SHP77 (cell line): ENCODE data around the gene DCST2.
A peak's percentile ranks its signal among the peaks of the same experiment; 100 is the strongest.

ENCODE experiments used
- DNase-seq, 2 experiments: peaks; one replicate each; lab custom pipeline; 2025; lab: John Stamatoyannopoulos, UW

DCST2 gene

DNA sequence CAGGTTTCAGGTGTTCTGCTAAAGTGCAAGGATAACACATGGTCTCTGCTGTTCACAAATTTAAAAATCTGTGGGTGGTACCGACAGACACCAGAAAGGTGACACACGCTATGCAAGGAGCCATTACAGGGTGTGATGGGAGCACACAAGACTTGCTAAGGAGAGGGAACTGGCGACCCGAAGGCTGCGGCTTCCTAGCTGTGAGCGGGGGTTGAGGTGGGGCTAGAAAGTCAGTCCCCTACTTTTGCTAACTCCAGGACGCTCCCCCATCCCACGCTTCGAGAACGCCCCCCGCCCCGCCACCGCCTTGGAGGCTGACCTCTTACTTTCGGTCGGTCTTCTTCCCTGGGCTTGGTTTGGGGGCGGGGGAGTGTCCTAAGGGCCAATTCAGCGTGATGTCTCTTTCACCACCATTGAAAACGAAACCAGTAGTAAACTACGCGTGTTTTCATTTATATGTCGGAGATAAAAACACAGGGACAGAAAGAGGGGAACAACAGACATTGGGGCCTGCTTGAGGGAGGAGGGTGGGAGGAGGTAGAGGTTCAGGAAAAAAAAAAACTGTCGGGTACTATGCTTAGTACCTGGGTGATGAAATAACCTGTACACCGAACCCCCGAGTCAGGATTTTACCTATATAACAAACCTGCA is 58.0 kb downstream of the DCST2 start:
- peak in 1 of 2 experiments; percentile 44 for DNase-seq

- DNase-seq = peak; percentile 99
Measured at GRCh38 chr1:154974808-154975408, 58.7 kb downstream of the DCST2 start.

DNA sequence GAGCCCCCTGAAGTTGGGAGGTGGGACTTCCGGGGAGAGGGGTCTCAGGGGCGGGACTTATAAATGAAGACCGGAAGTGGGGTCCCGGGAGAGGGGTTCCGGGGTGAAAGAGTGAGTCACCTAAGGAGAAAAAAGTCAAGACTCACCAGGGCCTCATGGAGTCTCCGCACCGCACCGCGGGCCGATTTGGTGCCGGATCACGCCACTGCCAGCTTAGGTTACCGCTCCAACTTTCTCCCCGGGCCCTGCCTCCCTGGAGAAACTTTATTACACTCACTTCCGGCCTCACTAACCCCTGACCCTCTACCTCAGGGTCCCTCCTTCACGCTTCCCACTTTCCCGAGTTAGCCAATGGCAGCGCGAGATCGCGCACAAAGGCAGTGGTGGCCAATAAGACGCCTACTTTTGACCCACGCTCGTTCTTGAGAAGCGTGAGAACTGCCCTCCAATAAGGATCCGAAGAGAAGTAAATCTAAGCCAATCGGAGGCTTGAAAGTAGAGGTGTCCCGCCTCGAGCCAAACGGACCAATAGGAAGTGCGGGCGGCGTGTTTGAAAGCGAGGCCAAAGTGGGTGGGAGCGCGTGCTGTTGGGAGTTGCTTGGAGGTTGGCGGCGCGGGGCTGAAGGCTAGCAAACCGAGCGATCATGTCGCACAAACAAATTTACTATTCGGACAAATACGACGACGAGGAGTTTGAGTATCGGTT is 59.3 kb downstream of the DCST2 start, which contains the start of gene CKS1B:
Gene CKS1B, plus strand, starts transcription at position 580 of the 706 bp plus-strand sequence. Its CDS starts 65 bp downstream, at position 645.
- DNase-seq = peak; percentile 100

GRCh38 chr1:154973344-154974101 is 60.1 kb downstream of the DCST2 start:
- DNase-seq = peak; percentile 95 to 99

- DNase-seq = peak; percentile 32 to 74
Measured at GRCh38 chr1:154972517-154973343, 60.9 kb downstream of the DCST2 start.

DNA sequence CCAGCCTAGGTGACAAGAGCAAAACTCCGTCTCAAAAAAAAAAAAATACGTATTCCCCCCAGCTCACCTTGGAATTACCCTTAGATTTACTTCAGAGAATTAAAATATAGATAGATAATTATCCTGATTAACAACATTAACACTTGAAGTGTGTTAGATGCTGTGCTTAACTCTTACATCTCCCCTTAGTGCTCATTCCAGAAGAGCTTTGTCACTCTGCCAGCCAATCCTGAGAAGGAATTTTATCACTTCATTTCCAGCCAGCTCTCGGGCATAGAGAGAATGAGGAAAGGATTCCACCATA is 61.4 kb downstream of the DCST2 start:
- no peak for DNase-seq

DNA sequence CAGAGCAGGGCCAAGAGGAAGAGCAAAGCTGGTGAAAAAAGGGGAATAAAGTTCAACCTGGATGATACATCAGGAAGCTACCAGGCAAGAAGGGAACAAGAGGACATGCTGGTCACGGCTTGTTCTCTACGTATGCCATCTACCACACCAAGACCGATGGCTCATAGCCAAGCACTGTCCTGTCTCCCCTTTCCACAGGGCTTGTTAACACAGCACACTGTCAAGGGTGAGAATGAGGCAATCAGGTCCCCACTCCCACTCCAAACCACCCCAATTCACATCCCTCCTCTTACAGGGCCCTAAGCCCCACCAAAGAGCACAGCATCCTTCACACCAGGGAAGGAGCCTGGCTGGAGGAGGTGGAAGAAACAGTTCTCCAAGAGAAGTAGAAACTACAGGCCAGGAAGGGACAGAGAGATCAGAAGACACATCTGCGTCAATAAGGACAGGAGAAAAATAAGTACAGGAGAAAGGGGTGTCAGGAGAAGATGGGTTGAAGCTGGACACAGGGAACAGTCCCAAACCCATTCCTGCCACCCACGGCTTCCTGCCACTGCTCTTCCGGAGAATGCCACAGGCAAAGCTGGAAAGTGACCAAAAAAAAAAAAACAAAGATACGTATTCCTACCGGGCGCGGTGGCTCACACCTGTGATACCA is 62.1 kb downstream of the DCST2 start:
- peak; percentile 70 to 75 for DNase-seq

- DNase-seq = peak; percentile 96 to 97
Measured at GRCh38 chr1:154970631-154971340, 62.8 kb downstream of the DCST2 start, which contains the start of gene SHC1. TSS of gene SHC1 (minus strand) at chr1:154970747. CDS start at chr1:154970526, 221 bp downstream.

GRCh38 chr1:154969860-154970452 is 63.6 kb downstream of the DCST2 start:
- DNase-seq = no peak

- DNase-seq = no peak
Measured at GRCh38 chr1:154969246-154969645, 64.3 kb downstream of the DCST2 start.

GRCh38 chr1:154968731-154969130 is 64.8 kb downstream of the DCST2 start:
- DNase-seq = no peak
